Putamen (tissue), 1 donor: ENCODE measurements around the gene TSEN54.
"Not testable (repeated sequence)": the region's sequence is repeated elsewhere in the genome, so short reads cannot be mapped to it uniquely, and the experiment has no call there.

Experiments used
- DNase-seq: peaks from one replicate; pipeline ENCODE4 v3.0.0-alpha.2; 2016; ENCODE audit warnings: low spot score

Gene TSEN54

DNA sequence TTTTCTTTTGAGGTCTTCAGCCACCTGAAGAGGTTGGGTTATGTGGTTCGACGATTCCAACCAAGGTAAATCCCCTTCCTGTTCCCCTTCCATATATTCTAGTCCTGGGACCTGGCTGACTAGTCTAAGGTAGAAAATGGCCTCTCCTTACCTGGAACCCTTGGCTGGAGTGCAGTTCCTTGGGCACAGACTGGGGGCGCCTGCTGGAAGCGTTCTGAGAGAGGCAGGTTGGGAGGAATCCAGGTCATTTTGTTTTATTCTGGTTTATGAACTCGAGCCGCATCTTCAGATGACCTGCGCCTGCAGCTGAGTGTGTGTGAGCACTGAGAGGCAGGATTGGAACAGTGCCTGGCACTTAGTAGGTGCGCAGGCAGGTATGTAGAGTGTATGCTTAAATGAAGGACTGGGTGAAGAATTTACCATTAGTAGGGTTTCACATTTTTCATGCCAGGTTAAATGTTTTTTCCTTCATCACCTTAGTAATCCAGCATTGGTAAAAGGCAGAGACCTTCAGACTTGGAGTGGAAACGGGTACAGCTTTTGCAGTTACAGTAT lies 2.7 kb downstream of the TSEN54 start:
- no peak for DNase-seq

DNA sequence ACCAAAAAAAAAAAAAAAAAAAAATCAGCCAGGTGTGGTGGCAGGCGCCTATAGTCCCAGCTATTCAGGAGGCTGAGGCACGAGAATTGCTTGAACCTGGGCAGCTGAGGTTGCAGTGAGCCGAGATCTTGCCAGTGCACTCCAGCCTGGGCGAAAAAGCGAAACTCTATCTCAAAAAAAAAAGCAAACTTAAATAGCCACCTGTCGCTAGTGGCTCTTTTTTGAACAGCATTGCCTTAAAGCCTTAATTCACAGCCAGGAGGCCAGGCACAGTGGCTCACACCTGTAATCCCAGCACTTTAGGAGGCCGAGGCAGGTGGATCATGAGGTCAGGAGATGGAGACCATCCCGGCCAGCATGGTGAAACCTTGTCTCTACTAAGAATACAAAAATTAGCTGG lies 4.1 kb downstream of the TSEN54 start:
- not testable (repeated sequence) for DNase-seq

DNA sequence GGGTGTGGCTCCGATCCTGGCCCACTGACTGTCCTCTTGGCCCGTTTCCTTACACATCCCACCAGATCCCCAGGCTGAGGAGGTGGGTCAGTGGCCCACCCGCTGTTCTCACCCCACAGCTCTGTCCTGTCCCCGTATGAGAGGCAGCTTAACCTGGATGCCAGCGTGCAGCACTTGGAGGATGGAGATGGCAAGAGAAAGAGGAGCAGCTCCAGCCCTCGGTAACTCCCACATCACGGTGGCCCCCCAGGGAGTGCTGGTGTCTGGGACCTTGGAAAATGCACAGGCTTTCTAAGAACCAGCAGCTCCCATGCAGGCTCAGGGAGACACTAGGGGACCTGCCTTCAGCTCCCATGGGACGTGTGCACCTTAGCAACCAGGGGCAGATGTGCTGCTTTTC lies 5.0 kb downstream of the TSEN54 start:
- DNase-seq, result no peak

GRCh38 chr17:75521951-75522727 lies 5.8 kb downstream of the TSEN54 start:
- DNase-seq, result no peak

DNA sequence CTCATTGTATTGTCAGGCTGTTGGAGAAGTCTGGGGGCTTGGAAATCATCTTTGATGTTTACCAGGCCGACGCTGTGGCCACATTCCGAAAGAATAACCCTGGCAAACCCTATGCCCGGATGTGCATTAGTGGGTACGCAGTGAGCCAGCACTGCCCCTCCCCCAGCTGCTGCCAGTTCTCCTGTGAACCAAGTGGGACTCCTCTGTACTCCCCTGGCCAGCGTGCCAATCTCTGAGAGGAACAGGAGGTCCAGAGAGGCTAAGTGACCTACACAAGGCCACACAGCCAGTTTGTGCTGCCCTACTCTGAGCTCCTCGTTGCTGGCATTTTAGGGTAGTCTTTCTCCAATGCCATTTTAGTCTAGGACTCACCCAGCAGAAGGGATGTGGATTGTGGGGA lies 7.3 kb downstream of the TSEN54 start:
- DNase-seq, result no peak

GRCh38 chr17:75524269-75524969 lies 8.1 kb downstream of the TSEN54 start:
- DNase-seq, result no peak

DNA sequence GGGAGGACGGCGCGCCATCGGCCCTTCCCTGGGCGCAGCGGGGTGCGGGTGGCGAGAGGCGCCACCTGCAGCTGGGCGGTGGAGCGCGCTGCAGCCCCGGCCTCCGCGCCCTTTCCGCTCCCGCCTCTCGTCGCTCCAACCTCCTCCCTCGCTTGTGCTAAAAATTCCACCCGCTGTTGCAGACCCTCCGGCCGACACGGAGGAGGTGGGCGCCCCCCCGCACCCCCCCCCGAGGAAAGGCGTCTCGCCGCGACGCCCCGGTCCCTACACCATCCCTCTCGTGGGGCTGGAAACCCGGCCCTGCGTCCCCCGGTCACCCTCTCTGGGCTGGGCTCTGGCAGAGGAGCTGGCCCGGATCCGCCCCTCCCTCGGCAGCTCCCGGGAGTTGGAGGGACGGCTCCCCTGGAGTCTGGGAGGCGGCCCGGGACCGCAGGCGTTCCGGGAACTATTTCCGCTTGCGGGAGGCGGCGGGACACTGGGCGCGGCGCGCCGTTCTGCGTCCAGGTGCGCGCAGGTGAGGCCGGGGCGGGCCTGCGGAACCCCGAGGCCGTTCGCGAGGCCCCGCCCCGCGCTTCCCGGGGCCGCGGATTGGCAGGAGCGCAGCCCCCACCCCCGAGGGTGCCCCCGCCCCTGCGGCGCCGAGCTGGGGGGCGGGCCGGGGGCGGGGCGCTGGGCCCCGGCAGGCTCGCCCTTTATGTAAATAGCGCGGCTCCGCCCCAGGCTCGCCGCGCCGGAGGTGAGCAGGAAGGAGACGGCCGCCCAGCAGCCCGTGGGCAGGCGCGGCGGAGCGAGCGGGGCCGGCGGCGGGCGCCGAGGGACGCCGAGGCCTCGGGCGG lies 8.9 kb downstream of the TSEN54 start, which contains the start of gene LLGL2:
TSS of gene LLGL2 (plus strand) at position 728 of the 836 bp plus-strand sequence. CDS start 17,730 bp downstream, outside the sequence.
- DNase-seq, result no peak

GRCh38 chr17:75525806-75526554 lies 9.7 kb downstream of the TSEN54 start:
- no peak for DNase-seq

DNA sequence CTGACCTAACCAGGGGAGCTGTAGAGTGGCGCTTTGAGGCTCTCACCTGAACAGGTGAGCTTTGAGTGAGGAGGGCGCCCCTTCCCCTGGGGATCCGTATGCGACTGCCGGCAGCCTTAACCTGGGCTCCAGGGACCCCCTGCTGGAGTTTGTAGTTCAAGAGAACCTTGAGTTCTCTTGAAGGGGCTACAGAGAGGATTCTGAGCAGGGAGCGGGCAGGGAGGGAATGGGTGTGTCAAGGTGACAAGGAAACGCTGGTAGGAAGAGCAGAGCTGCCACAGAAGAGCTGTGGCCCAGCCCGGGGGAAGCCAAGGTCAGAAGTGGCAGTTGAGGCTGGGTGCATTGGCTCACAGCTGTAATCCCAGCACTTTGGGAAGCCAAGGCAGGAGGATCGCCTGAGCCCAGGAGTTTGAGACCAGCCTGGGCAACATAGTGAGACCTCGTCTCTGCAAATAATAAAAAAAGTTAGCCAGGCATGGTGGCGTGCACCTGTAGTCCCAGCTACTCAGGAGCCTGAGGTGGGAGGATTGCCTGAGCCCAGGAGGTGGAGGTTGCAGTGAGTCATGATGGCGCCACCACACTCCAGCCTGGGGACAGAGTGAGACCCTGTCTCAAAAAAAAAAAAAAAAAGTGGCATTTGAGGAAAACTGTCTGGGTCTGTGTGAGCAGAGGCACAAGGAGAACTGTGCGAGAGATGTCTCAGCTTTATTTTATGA lies 10.4 kb downstream of the TSEN54 start:
- DNase-seq, result no peak

- no peak for DNase-seq
Measured at GRCh38 chr17:75530837-75531720, 14.8 kb downstream of the TSEN54 start.

- DNase-seq, result no peak
Measured at GRCh38 chr17:75531721-75532072, 15.4 kb downstream of the TSEN54 start.

DNA sequence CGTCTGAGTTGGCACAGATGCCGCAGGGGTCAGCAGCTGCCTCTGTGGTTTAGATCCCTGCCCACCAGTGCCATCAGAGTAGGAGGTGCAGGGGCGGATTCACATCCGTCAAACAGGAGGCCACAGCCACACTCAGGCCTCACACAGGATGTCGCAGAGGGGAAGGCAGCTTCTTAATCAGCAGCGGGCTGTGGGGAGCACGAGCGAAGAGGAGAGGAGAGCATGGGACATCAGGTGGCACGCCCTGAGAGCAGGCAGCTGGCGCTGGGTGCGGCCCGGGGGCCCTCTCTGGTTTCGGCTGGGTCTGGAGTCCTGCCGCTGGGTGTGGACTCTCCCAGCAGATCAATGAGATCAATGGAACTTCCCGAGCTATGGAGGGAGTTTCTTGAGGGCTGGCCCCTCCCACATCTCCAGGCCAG lies 18.8 kb downstream of the TSEN54 start:
- no peak for DNase-seq

DNA sequence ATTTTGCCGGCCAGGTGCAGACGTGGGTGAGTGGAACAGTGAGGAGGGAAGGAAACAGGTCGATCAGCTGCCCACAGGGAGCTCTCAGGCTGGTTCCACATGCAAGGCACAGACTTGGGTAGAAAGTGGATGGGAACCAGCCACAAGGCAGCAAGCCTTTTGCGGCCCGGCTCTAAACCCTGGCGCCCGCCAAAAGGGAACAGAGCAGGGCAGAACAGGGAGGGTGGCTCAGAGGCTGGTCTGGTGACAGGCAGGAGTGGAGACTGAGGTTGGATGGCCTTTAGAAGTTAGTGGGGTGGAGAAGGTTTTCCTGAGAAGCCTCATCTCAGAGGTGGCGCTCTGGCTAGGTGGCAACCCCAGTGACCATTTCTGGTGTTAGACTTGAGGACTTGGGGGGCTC lies 19.5 kb downstream of the TSEN54 start:
- no peak for DNase-seq

DNA sequence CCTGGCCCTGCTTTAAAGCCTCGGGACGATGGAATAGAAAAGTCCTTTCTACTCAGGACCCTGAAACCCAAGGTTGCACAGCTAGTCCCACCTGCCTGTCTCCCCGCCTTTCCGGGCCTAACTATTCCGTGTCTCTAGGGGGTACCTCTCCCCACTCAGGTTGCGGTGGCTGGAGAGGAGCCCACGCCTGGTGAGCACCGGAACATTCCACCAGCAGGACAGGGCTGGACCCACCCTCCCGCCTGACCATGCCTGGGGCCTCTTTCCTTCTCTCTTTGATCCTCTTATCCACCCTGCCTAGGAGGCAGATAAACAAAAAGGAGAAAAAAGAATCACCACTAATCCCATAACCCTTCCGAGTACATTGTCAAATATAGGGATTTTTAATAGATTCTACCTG lies 20.0 kb downstream of the TSEN54 start:
- DNase-seq, result no peak

- DNase-seq, result no peak
Measured at GRCh38 chr17:75539967-75540729, 23.8 kb downstream of the TSEN54 start.

DNA sequence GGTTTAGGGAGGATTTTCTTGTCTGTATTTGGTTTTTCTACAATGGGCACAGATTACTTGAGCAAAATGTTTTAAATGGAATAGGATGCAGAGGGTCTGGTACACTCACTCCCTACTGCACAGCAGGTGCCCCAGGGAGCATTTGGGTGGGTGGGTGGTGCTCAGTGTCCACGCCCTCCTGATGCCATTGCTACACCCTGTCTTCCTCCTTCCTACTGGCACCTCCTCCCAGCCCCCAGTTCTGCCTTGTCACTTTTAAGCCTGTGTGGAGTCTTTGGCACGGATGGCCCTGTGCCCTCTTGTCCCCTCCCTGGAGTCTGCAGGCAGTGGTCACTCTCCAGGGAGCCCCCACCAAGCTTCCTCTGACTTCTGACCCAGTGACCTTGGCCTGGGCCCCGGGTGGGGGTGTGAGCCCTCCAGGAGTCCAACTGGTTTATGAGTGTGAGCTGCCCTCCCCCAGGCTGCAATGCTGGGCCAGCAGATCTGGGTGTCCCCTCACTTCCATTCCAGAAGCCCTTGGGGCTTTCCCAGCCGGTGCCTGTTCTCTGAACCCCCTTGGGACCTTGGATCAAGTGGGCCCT lies 24.7 kb downstream of the TSEN54 start:
- no peak for DNase-seq

DNA sequence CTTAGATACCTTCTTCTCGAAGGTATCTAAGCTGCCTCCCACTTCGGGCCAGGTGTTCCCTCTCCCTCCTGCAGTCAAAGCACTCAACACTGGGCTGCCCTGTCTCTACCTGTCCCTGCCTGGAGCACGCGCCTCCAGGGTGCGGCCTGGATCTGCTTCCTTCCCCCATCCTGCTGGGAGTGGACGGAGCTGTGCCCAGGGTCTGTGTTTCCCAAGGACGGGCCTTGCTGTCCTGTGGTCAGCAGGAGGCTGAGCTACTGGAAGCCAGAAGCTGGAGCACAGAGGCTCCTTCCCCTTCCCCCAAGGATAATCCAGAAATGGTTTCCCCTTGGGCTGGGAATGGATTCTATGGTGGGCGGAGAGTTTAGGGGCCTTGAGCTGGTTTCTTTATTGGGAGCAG lies 25.9 kb downstream of the TSEN54 start:
- no peak for DNase-seq

GRCh38 chr17:75542728-75543336 lies 26.5 kb downstream of the TSEN54 start:
- no peak for DNase-seq
